ENCODE data around the gene VLDLR.

VLDLR gene

DNA sequence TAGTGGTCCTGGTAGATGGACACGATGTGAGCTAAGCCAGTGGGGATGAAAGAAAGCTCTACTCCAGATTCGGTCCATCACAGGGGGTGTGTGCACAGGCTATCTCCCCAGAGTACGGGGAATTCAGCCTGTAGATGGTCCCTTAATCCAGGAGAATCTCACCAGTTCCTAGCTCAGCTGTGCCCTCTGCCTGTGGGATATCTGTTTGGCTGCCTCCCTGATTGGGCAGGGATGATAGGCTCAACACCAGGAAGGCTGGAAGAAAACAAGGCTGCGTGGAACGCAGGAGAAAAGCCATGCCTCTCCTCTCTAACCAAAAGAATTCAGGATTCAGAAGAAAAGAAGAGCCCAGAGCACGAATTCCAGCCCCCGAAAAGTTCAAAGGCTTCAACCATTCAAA lies 40.9 kb downstream of the VLDLR start:
- DNase-seq (ENCODE audit: low read depth, low spot score), result no peak
- no peak for TF ChIP-seq EZH2 (IDR thresholded peaks at IDR 0.05)
- TF ChIP-seq POLR2AphosphoS5 (IDR thresholded peaks at IDR 0.05; ENCODE audit: borderline replicate concordance, low read depth, low read length), result no peak
- TF ChIP-seq FOXP2 (optimal IDR thresholded peaks at IDR 0.05; ENCODE audit: control extremely low read depth, extremely low read length, insufficient read depth), result no peak
- Histone ChIP-seq H3K4me3 (no peak overlapping the region), H3K9ac (ENCODE audit: insufficient read length) (no peak overlapping the region), H3K36me3 (ENCODE audit: insufficient read depth, low read length) (no peaks in the 10 kb centered on the region), H3K27ac (no peak overlapping the region), H3K9me3 (ENCODE audit: low read depth, low read length) (no peaks in the 10 kb centered on the region)

DNA sequence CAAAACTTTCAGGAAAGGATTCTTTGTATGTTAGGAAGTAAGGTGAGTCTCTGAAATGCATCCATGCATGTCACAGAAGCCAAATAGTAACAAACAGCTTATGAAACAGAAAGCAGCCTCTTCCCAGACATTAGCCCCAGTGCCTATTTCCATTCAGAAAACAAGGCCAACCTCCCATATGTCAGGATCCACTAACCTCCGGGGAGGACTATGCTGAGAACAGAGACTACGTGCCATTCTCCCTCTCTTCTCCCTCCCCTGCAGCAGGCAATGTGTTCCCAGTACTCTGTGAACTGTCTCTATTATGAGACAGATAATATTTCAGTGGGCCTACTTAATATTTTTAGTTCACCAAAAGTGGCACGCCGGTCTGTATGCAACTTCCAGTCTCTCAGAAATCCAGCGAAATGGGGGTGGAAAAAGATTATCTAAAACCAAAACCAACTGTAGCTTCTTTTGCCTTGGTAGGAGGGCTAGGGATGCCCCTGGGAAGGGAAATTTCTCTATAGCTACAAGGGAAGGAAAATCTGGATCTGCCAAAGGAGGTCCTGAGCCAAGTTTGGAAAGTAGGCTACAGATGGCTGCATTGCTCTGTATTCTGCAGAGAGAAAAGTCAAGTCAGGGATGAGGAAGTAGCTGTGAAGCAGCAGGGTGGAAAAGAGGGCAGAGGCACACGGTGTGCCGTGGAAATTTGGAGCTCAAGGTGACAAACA lies 42.0 kb downstream of the VLDLR start:
- Histone ChIP-seq H3K9me3 (ENCODE audit: low read depth, low read length) (no peaks in the 10 kb centered on the region), H3K36me3 (ENCODE audit: insufficient read depth, low read length) (no peaks in the 10 kb centered on the region)

DNA sequence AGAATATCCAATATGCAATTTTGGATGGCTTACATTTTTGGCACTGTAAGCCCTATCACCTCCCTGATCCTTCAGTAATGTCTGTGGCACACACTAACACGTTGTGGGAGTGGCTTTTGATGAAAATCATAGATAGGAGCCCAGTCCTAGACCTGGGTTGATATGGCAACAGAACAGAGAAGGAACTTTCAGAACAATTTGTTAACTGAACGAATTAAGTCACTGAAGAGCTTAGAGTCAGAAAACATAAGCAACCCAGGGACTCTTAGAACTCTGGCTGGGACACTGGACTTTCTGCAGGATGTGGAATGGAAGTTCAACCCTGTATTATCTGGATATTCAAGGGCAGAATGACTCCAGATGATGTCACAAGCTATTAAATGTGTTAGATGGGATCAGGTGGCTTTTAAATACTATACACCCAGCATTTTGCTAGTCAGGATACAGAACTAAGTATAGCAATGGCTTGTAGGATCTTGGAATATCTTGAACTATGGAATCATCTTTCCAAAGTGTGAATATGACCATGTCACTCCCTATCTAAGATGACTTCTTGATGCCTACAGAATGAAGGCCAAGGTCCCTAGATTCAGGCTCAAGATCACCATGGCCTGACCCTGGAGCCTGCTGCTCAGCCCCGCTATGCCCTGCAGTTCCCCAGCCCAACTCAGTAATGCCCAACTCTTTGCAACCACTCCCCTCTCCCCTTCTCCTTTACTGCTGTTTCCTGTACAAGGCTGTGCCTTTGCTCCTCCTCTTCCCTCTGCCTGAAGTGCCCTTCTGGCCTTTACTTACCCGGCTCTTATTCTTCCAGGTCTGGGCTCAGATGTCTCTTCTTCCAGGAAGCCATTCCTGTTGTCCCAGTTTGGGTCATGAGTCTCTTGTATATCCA lies 42.8 kb downstream of the VLDLR start:
- no peak for DNase-seq (ENCODE audit: low read depth, low spot score)
- H3K4me3 ChIP-seq, result no peak overlapping the region
- H3K36me3 ChIP-seq (ENCODE audit: insufficient read depth, low read length), result no peaks in the 10 kb centered on the region
- H3K9ac ChIP-seq (ENCODE audit: insufficient read length), result no peak overlapping the region
- H3K9me3 ChIP-seq (ENCODE audit: low read depth, low read length), result no peaks in the 10 kb centered on the region
- no peak overlapping the region for H3K27ac ChIP-seq
- TF ChIP-seq EZH2 (IDR thresholded peaks at IDR 0.05) (no peak), FOXP2 (optimal IDR thresholded peaks at IDR 0.05; ENCODE audit: control extremely low read depth, extremely low read length, insufficient read depth) (no peak), POLR2AphosphoS5 (IDR thresholded peaks at IDR 0.05; ENCODE audit: borderline replicate concordance, low read depth, low read length) (no peak)

More for the DNA sequence above, 42.0 kb downstream of the VLDLR start:
- Histone ChIP-seq H3K27ac (no peak overlapping the region), H3K4me3 (no peak overlapping the region), H3K9ac (ENCODE audit: insufficient read length) (no peak overlapping the region)
- no peak for TF ChIP-seq POLR2AphosphoS5 (IDR thresholded peaks at IDR 0.05; ENCODE audit: borderline replicate concordance, low read depth, low read length)
- TF ChIP-seq EZH2 (IDR thresholded peaks at IDR 0.05), result no peak
- TF ChIP-seq FOXP2 (optimal IDR thresholded peaks at IDR 0.05; ENCODE audit: control extremely low read depth, extremely low read length, insufficient read depth), result no peak
- DNase-seq (ENCODE audit: low read depth, low spot score), result no peak

DNA sequence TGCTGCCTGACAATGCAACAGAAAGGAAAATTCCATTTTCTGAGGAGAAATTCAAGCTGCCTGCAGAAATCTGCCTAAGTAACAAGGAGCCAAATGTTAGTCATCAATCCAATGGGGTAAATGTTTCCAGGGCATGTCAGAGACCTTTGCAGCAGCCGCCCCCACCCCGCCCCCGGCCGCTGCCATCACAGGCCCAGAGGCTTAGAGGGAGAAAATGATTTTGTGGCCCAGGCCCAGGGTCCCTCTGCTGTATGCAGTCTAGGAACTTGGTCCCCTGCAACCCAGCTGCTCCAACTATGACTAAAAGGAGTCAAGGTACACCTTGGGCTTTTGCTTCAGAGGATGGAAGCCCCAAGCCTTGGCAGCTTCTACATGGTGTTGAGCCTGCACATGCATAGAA lies 45.0 kb downstream of the VLDLR start:
- DNase-seq (ENCODE audit: low read depth, low spot score), result no peak
- TF ChIP-seq EZH2 (IDR thresholded peaks at IDR 0.05) (no peak), FOXP2 (optimal IDR thresholded peaks at IDR 0.05; ENCODE audit: control extremely low read depth, extremely low read length, insufficient read depth) (no peak)

DNA sequence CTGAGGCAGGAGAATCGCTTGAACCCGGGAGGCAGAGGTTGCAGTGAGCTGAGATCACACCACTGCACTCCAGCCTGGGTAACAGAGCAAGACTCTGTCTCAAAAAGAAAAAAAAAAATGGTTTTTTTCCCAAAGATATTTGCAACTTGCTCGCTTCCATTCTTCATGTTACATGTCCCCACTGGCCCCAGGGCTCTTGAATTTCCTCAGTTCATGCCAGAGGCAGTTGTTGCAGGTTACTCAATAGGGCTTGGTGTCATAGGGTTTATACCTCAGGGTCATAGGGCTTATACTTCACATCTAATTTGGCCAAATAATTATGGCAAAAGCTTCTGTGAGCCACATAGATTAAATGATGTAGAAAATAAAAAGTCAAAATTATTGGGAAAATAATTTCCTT lies 51.6 kb downstream of the VLDLR start:
- DNase-seq (ENCODE audit: low read depth, low spot score), result no peak
- no peak overlapping the region for H3K27ac ChIP-seq
- H3K36me3 ChIP-seq (ENCODE audit: insufficient read depth, low read length), result no peaks in the 10 kb centered on the region
- H3K9me3 ChIP-seq (ENCODE audit: low read depth, low read length), result no peaks in the 10 kb centered on the region
- H3K9ac ChIP-seq (ENCODE audit: insufficient read length), result no peak overlapping the region
- no peak for TF ChIP-seq EZH2 (IDR thresholded peaks at IDR 0.05)
- TF ChIP-seq FOXP2 (optimal IDR thresholded peaks at IDR 0.05; ENCODE audit: control extremely low read depth, extremely low read length, insufficient read depth), result no peak
- TF ChIP-seq POLR2AphosphoS5 (IDR thresholded peaks at IDR 0.05; ENCODE audit: borderline replicate concordance, low read depth, low read length), result no peak
- no peak overlapping the region for H3K4me3 ChIP-seq

More for the DNA sequence above, 45.0 kb downstream of the VLDLR start:
- Histone ChIP-seq H3K9ac (ENCODE audit: insufficient read length) (no peak overlapping the region), H3K27ac (no peak overlapping the region), H3K36me3 (ENCODE audit: insufficient read depth, low read length) (no peaks in the 10 kb centered on the region), H3K9me3 (ENCODE audit: low read depth, low read length) (no peaks in the 10 kb centered on the region), H3K4me3 (no peak overlapping the region)

DNA sequence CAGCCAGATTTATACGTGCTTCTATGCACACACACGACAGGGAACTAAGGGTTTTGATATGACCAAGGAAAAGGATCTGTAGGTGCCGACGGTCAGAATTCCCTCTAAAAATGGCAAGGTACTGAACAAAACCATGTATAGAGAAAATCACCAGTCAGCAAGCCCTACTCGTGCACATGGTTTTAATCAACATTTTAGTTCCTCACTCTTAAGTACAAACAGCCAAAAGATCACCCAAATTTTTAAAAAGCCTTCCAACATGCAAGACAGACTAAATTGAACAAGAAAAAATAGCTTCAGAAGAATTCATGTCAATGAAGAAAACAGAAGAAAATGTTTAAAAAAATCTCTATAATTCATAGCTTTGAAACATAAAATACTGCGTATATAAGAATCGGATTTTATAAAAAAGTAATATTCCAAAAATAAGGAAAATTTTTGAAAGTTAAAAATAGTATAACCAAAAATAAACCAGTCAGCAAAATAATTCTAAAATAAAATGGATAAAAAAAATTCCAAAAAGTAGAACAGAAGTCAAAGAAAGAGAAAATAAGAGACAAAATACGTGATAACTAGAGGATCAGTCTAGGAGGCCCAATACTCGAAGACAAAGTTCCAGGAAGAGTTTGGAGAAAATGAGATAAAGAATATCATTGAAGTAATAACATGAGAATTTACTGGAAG lies 52.7 kb downstream of the VLDLR start:
- no peak overlapping the region for H3K9ac ChIP-seq (ENCODE audit: insufficient read length)
- H3K4me3 ChIP-seq, result no peak overlapping the region
- no peaks in the 10 kb centered on the region for H3K36me3 ChIP-seq (ENCODE audit: insufficient read depth, low read length)
- H3K9me3 ChIP-seq (ENCODE audit: low read depth, low read length), result no peaks in the 10 kb centered on the region
- no peak for TF ChIP-seq POLR2AphosphoS5 (IDR thresholded peaks at IDR 0.05; ENCODE audit: borderline replicate concordance, low read depth, low read length)
- TF ChIP-seq FOXP2 (optimal IDR thresholded peaks at IDR 0.05; ENCODE audit: control extremely low read depth, extremely low read length, insufficient read depth), result no peak
- no peak for TF ChIP-seq EZH2 (IDR thresholded peaks at IDR 0.05)
- H3K27ac ChIP-seq, result no peak overlapping the region
- no peak for DNase-seq (ENCODE audit: low read depth, low spot score)

DNA sequence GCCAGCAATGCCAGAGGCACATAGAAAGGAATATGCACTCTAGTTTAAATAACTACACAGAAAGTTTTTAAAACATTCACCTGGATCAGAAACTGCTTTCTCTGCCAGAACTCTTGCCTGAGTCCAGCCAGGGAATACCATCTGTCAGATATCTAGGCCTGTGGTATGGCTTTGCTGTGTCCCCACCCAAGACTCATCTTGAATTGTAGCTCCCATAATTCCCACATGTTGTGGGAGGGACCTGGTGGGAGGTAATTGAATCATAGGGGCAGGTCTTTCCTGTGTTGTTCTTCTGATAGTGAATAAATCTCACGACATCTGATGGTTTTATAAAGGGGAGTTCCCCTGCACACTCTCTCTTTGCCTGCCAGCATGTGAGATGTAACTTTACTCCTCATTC lies 54.2 kb downstream of the VLDLR start:
- no peak overlapping the region for H3K9ac ChIP-seq (ENCODE audit: insufficient read length)
- DNase-seq (ENCODE audit: low read depth, low spot score), result no peak
- no peaks in the 10 kb centered on the region for H3K36me3 ChIP-seq (ENCODE audit: insufficient read depth, low read length)
- no peak overlapping the region for H3K4me3 ChIP-seq
- no peak for TF ChIP-seq FOXP2 (optimal IDR thresholded peaks at IDR 0.05; ENCODE audit: control extremely low read depth, extremely low read length, insufficient read depth)
- no peak for TF ChIP-seq POLR2AphosphoS5 (IDR thresholded peaks at IDR 0.05; ENCODE audit: borderline replicate concordance, low read depth, low read length)
- TF ChIP-seq EZH2 (IDR thresholded peaks at IDR 0.05), result no peak
- no peak overlapping the region for H3K27ac ChIP-seq
- no peaks in the 10 kb centered on the region for H3K9me3 ChIP-seq (ENCODE audit: low read depth, low read length)

DNA sequence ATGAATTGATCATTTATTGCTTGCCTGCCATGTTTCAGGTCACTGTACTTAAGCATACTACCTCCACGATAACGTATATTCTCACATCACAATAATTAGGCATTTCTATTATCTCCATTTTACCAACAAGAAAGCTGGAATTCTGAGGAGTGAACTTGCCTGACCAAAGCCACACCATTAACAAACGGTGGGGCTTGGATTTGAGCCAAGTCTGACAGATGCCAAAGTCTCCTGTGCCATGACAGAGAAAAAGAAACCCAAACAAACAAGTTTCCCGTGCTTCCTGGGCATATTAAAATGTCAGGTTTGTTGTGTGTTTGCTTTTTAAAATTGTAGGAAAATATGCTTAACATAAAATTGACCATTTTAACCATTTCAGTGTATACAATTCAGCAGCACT lies 54.9 kb downstream of the VLDLR start:
- no peak for DNase-seq (ENCODE audit: low read depth, low spot score)
- H3K9me3 ChIP-seq (ENCODE audit: low read depth, low read length), result no peaks in the 10 kb centered on the region
- no peak for TF ChIP-seq FOXP2 (optimal IDR thresholded peaks at IDR 0.05; ENCODE audit: control extremely low read depth, extremely low read length, insufficient read depth)
- no peak for TF ChIP-seq EZH2 (IDR thresholded peaks at IDR 0.05)
- no peak for TF ChIP-seq POLR2AphosphoS5 (IDR thresholded peaks at IDR 0.05; ENCODE audit: borderline replicate concordance, low read depth, low read length)

More for the DNA sequence above, 54.9 kb downstream of the VLDLR start:
- H3K4me3 ChIP-seq, result no peak overlapping the region
- H3K27ac ChIP-seq, result no peak overlapping the region
- H3K9ac ChIP-seq (ENCODE audit: insufficient read length), result no peak overlapping the region
- H3K36me3 ChIP-seq (ENCODE audit: insufficient read depth, low read length), result no peaks in the 10 kb centered on the region

All from SK-N-MC (cell line).